PC-3 (cell line): ENCODE data around the gene TEX11. TPM values are rescaled to one million over a fixed set of nuclear protein-coding genes. Genes with fewer than 3 reads are reported as not detected.
"Not testable (repeated sequence)": the region's sequence is repeated elsewhere in the genome, so short reads cannot be mapped to it uniquely, and the experiment has no call there.

Experiments
- ATAC-seq: fragments of 200-7000 bp; cut with Tn5 transposase; 2 replicates; pipeline ENCODE4 v1.9.1; 2020; ENCODE audit warnings: mild to moderate bottlenecking, moderate library complexity
- BruUV-seq: library from RNA; stranded (reverse); fragments of 400-500 nt; replicated peaks from 2 replicates; lab custom pipeline; 2021; lab: Mats Ljungman, UMichigan
- CTCF ChIA-PET: fragments of 300-600 bp; sonication (Branson Sonifier 250); formaldehyde crosslinking; loops from one replicate; lab custom pipeline; 2022; ENCODE audit warnings: antibody characterized with exemption; lab: Charles Lee
- POLR2A ChIA-PET: fragments of 300-600 bp; sonication (Branson Sonifier 250); formaldehyde crosslinking; loops from one replicate; lab custom pipeline; 2022; ENCODE audit warnings: antibody characterized with exemption; ENCODE audit not compliant: unreplicated experiment; lab: Charles Lee
- DNase-seq: peaks from one replicate; pipeline ENCODE4 v3.0.0-alpha.2; 2015
- H2AFZ ChIP-seq: fragments of 300-600 bp; sonication (generic); 2 replicates; pipeline ENCODE4 v1.6.0; 2016; ENCODE audit warnings: antibody characterized with exemption, low read length
- H3F3A ChIP-seq: fragments of 300-600 bp; sonication (generic); one replicate; pipeline ENCODE4 v1.6.0; 2017; ENCODE audit warnings: antibody characterized with exemption, low read length, control low read depth, mild to moderate bottlenecking; ENCODE audit not compliant: unreplicated experiment
- H3K27ac ChIP-seq: fragments of 300-600 bp; sonication (generic); 2 replicates; pipeline ENCODE4 v1.5.1; 2016; ENCODE audit warnings: mild to moderate bottlenecking, low read length
- H3K27me3 ChIP-seq: fragments of 300-600 bp; sonication (generic); 2 replicates; pipeline ENCODE4 v1.6.1; 2016; ENCODE audit warnings: low read length, mixed read lengths
- H3K36me3 ChIP-seq: fragments of 300-600 bp; sonication (generic); 2 replicates; pipeline ENCODE4 v1.6.1; 2016; ENCODE audit warnings: low read depth, mixed run types, low read length, mixed read lengths
- H3K4me1 ChIP-seq: fragments of 300-600 bp; sonication (generic); 2 replicates; pipeline ENCODE4 v1.5.1; 2016; ENCODE audit warnings: low read length; ENCODE audit not compliant: insufficient read depth
- H3K4me2 ChIP-seq: fragments of 300-600 bp; sonication (generic); 2 replicates; pipeline ENCODE4 v1.6.0; 2016; ENCODE audit warnings: low read length
- H3K4me3 ChIP-seq: fragments of 300-600 bp; sonication (generic); 2 replicates; pipeline ENCODE4 v1.5.1; 2016; ENCODE audit warnings: mild to moderate bottlenecking, low read length, mixed read lengths
- H3K79me2 ChIP-seq: fragments of 300-600 bp; sonication (generic); 2 replicates; pipeline ENCODE4 v1.6.1; 2017; ENCODE audit warnings: low read length, mixed read lengths
- H3K9ac ChIP-seq: fragments of 300-600 bp; sonication (generic); 2 replicates; pipeline ENCODE4 v1.6.0; 2016; ENCODE audit warnings: mild to moderate bottlenecking, low read length
- H3K9me2 ChIP-seq: fragments of 300-600 bp; sonication (generic); replicated peaks from 2 replicates; pipeline ENCODE4 v1.6.1; 2016; ENCODE audit warnings: mixed run types, low read length, mixed read lengths
- H3K9me3 ChIP-seq: fragments of 300-600 bp; sonication (generic); 2 replicates; pipeline ENCODE4 v1.6.1; 2016; ENCODE audit warnings: low read length, mixed read lengths
- H4K20me1 ChIP-seq: fragments of 300-600 bp; sonication (generic); 2 replicates; pipeline ENCODE4 v1.6.1; 2016; ENCODE audit warnings: low read length, mixed read lengths
- EZH2 ChIP-seq: fragments of 300-600 bp; sonication (generic); IDR thresholded peaks from one replicate; pipeline ENCODE4 v1.6.1; 2017; ENCODE audit warnings: antibody characterized with exemption, mild to moderate bottlenecking, low read length; ENCODE audit not compliant: unreplicated experiment
- EZH2phosphoT487 ChIP-seq: fragments of 300-600 bp; sonication (generic); IDR thresholded peaks from 2 replicates; pipeline ENCODE4 v1.6.1; 2018; ENCODE audit warnings: mild to moderate bottlenecking, antibody characterized with exemption, low read length, borderline replicate concordance
- intact Hi-C: fragments of 100-400 bp; cut with micrococcal nuclease; formaldehyde crosslinking; loops from 2 replicates; pipeline ENCODE4 v1.9.0; 2023
- total RNA-seq: library from RNA; depleted of rRNA; stranded (reverse); fragments of >200 nt; gene quantifications from 2 replicates; pipeline ENCODE4 v1.2.3, GENCODE V29; 2014
- TF ChIP-seq, protein P1 (sequence below): fragments of 300-600 bp; sonication (generic); conservative IDR thresholded peaks from 2 replicates; pipeline ENCODE4 v1.5.1; 2017; ENCODE audit warnings: antibody characterized with exemption, low read depth, mild to moderate bottlenecking, low read length

Gene TEX11
- total RNA-seq, 1 experiment from 2014 or later = not detected

DNA sequence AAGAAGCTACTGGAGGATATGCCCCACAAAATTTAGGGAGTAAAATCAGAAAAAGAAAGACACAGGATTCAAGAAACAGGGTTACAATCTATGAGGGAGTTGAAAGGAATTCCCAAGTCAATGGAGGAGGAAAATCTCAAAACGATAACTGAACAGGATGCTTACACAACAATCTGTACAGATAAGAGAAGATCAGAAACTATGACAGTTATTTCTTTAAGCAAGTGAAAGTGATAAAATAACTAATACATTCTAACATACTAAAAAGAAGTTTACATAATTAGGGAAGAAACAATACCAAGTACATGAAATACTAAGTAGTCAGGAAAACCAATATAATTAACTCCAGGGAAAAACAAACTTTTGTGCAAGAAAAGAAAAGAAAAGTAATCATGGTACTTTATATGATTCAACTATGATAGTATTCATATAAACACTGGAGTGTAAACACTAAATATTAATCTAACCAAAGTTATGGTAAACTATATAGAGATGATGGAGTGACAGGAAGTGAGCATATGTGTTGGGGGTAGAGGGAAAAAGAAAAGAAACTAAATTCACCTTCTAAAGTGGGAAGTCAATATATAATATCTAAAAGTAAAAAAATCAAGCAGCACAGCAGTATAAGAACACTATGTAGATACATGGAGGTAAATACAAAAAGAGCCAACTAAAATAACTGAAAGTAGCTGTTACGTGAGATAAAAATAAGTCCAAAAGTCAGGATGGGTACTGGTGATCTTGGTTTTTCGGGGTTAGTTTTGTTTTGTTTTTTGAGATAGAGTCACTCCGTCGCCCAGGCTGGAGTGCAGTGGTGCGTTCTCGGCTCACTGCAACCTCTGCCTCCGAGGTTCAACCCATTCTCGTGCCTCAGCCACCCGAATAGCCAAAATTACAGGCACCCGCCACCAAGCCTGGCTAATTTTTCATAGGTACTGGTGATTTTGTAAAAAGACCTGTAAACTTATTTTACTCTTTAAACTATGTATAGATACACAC lies 99.3 kb downstream of the TEX11 start:
- Histone ChIP-seq H2AFZ (no peak overlapping the region), H3K9ac (no peak overlapping the region), H3K9me2 (no peaks in the 10 kb centered on the region), H3K4me1 (no peaks in the 10 kb centered on the region), H3K36me3 (no peaks in the 10 kb centered on the region), H3K27me3 (no peaks in the 10 kb centered on the region), H3K4me3 (no peak overlapping the region), H3F3A (no peaks in the 10 kb centered on the region), H3K79me2 (no peaks in the 10 kb centered on the region), H3K27ac (no peak overlapping the region), H3K4me2 (no peak overlapping the region), H4K20me1 (no peaks in the 10 kb centered on the region), H3K9me3 (no peaks in the 10 kb centered on the region)
- intact Hi-C loops = no loop called here
- POLR2A ChIA-PET = no interaction called here
- ATAC-seq (no peak), DNase-seq (no peak)
- no TSS peak for BruUV-seq
- CTCF ChIA-PET = no interaction called here
- no peak for TF ChIP-seq EZH2phosphoT487
- TF ChIP-seq, protein P1, sequence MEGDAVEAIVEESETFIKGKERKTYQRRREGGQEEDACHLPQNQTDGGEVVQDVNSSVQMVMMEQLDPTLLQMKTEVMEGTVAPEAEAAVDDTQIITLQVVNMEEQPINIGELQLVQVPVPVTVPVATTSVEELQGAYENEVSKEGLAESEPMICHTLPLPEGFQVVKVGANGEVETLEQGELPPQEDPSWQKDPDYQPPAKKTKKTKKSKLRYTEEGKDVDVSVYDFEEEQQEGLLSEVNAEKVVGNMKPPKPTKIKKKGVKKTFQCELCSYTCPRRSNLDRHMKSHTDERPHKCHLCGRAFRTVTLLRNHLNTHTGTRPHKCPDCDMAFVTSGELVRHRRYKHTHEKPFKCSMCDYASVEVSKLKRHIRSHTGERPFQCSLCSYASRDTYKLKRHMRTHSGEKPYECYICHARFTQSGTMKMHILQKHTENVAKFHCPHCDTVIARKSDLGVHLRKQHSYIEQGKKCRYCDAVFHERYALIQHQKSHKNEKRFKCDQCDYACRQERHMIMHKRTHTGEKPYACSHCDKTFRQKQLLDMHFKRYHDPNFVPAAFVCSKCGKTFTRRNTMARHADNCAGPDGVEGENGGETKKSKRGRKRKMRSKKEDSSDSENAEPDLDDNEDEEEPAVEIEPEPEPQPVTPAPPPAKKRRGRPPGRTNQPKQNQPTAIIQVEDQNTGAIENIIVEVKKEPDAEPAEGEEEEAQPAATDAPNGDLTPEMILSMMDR = no peak
- no peak for TF ChIP-seq EZH2

DNA sequence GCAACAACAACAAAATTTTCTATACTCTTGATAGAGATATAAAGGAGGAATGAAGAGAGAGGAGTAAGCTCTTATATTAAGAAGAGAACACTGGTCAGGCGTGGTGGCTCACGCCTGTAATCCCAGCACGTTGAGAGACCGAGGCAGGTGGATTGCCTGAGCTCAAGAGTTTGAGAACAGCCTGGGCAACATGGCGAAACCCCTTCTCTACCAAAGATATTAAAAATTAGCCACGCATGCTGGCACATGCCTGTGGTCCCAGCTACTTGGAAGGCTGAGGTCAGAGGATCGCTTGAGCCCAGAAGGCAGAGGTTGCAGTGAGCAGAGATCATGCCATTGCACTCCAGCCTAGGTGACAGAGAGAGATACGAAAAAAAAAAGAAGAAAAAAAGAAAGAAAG lies 102.4 kb downstream of the TEX11 start:
- intact Hi-C loops = no loop called here
- TF ChIP-seq EZH2phosphoT487 (no peak), EZH2 (no peak)
- TF ChIP-seq, protein P1 = no peak
- POLR2A ChIA-PET = no interaction called here
- H3K9me2 ChIP-seq = no peaks in the 10 kb centered on the region
- H3K9me3 ChIP-seq = no peaks in the 10 kb centered on the region
- no peak for DNase-seq
- CTCF ChIA-PET = no interaction called here
- H3K9ac ChIP-seq = no peak overlapping the region
- no peak overlapping the region for H3K4me3 ChIP-seq
- H3F3A ChIP-seq = no peaks in the 10 kb centered on the region
- H3K27ac ChIP-seq = no peak overlapping the region
- no peaks in the 10 kb centered on the region for H3K79me2 ChIP-seq
- BruUV-seq = no TSS peak
- H3K4me1 ChIP-seq = no peaks in the 10 kb centered on the region
- peaks cover 23% of the 10 kb centered on the region for H3K27me3 ChIP-seq
- ATAC-seq = no peak
- no peak overlapping the region for H3K4me2 ChIP-seq
- H2AFZ ChIP-seq = no peak overlapping the region
- H4K20me1 ChIP-seq = no peaks in the 10 kb centered on the region
- no peaks in the 10 kb centered on the region for H3K36me3 ChIP-seq

DNA sequence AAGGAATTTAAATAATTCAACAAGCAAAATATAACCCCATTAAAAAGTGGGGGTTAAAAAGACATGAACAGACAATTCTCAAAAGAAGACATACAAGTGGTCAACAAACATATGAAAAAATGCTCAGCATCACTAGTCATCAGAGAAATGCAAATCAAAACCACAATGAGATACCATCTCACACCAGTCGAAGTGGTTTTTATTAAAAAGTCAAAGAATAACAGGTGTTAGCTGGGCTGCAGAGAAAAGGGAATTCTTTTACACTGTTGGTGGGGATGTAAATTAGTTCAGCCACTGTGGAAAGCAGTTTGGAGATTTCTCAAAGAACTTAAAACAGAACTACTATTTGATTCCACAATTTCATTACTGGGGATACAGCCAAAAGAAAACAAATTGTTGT lies 111.8 kb downstream of the TEX11 start:
- H3K9me3 ChIP-seq, H3K36me3 ChIP-seq, H3K4me2 ChIP-seq, ATAC-seq, H3K4me3 ChIP-seq, H3K4me1 ChIP-seq, H2AFZ ChIP-seq, H4K20me1 ChIP-seq, H3F3A ChIP-seq, intact Hi-C loops, CTCF ChIA-PET, H3K9ac ChIP-seq, DNase-seq, H3K27ac ChIP-seq, POLR2A ChIA-PET, BruUV-seq, H3K9me2 ChIP-seq, H3K79me2 ChIP-seq: not testable (repeated sequence)
- 0 out of 2 replicates have a peak, but pooled peaks cover 13% of the 10 kb centered on the region for H3K27me3 ChIP-seq
